Upper lobe of right lung (tissue), 1 donor: Measurements from ENCODE around the gene EN2. TPM values are rescaled to one million over a fixed set of nuclear protein-coding genes. Genes with fewer than 3 reads are reported as not detected.
"Not testable (repeated sequence)": the region's sequence is repeated elsewhere in the genome, so short reads cannot be mapped to it uniquely, and the experiment has no call there.

Source experiments
- ATAC-seq: fragments of 200-7000 bp; cut with Tn5 transposase; one replicate; pipeline ENCODE4 v1.9.1; 2020; ENCODE audit warnings: mild to moderate bottlenecking, moderate library complexity
- DNase-seq: peaks from one replicate; pipeline ENCODE4 v3.0.0-alpha.2; 2020
- H3K27ac ChIP-seq: fragments of 200-600 bp; one replicate; pipeline ENCODE4 v1.8.0; 2022
- H3K27me3 ChIP-seq: fragments of 200-600 bp; one replicate; pipeline ENCODE4 v1.8.0; 2022; ENCODE audit warnings: mild to moderate bottlenecking
- H3K36me3 ChIP-seq: fragments of 200-600 bp; one replicate; pipeline ENCODE4 v1.8.0; 2022
- H3K4me1 ChIP-seq: fragments of 200-600 bp; one replicate; pipeline ENCODE4 v1.8.0; 2022
- H3K4me3 ChIP-seq: fragments of 200-600 bp; one replicate; pipeline ENCODE4 v1.8.0; 2022; ENCODE audit warnings: mild to moderate bottlenecking
- H3K9me3 ChIP-seq: fragments of 200-600 bp; one replicate; pipeline ENCODE4 v1.8.0; 2022
- intact Hi-C: fragments of 100-400 bp; cut with DNase I; formaldehyde crosslinking; loops from one replicate; pipeline ENCODE4 v1.11.0; 2022
- total RNA-seq: library from RNA; stranded (reverse); fragmentation: NEBNext Ultra II Directional; extraction: Animal tissue kit (Norgen Biotek cat#: 25700); gene quantifications from one replicate; pipeline ENCODE4 v1.2.1, GENCODE V29; 2021
- TF ChIP-seq, protein P1 (sequence below): fragments of 200-600 bp; IDR thresholded peaks from one replicate; pipeline ENCODE4 v1.8.0; 2022; ENCODE audit warnings: antibody characterized with exemption
- donor health status: DM: no; HTN: yes; CAD: no; lungs with severe emphysema.

The EN2 gene
- total RNA-seq, 1 donor from 2014 or later = not detected

- H3K27me3 ChIP-seq = peaks cover 39% of the 10 kb centered on the region
- no peak for DNase-seq
Measured at GRCh38 chr7:155438777-155439176, 19.2 kb upstream of the EN2 start.

GRCh38 chr7:155439311-155440017 is 18.5 kb upstream of the EN2 start:
- Histone ChIP-seq H3K4me3 (no peak overlapping the region), H3K4me1 (no peaks in the 10 kb centered on the region), H3K36me3 (no peaks in the 10 kb centered on the region), H3K27me3 (peaks cover 42% of the 10 kb centered on the region), H3K27ac (no peak overlapping the region), H3K9me3 (no peaks in the 10 kb centered on the region)
- intact Hi-C loops = no loop called here
- no peak for ATAC-seq
- no peak for DNase-seq
- TF ChIP-seq, protein P1, sequence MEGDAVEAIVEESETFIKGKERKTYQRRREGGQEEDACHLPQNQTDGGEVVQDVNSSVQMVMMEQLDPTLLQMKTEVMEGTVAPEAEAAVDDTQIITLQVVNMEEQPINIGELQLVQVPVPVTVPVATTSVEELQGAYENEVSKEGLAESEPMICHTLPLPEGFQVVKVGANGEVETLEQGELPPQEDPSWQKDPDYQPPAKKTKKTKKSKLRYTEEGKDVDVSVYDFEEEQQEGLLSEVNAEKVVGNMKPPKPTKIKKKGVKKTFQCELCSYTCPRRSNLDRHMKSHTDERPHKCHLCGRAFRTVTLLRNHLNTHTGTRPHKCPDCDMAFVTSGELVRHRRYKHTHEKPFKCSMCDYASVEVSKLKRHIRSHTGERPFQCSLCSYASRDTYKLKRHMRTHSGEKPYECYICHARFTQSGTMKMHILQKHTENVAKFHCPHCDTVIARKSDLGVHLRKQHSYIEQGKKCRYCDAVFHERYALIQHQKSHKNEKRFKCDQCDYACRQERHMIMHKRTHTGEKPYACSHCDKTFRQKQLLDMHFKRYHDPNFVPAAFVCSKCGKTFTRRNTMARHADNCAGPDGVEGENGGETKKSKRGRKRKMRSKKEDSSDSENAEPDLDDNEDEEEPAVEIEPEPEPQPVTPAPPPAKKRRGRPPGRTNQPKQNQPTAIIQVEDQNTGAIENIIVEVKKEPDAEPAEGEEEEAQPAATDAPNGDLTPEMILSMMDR = no peak

More at GRCh38 chr7:155438777-155439176, 19.2 kb upstream of the EN2 start:
- no peaks in the 10 kb centered on the region for H3K4me1 ChIP-seq
- ATAC-seq = no peak
- TF ChIP-seq, protein P1 = no peak
- no peaks in the 10 kb centered on the region for H3K36me3 ChIP-seq
- H3K27ac ChIP-seq = no peak overlapping the region
- intact Hi-C loops = no loop called here
- no peak overlapping the region for H3K4me3 ChIP-seq
- H3K9me3 ChIP-seq = no peaks in the 10 kb centered on the region

- H3K4me3 ChIP-seq = no peak overlapping the region
Measured at GRCh38 chr7:155440018-155440410, 17.9 kb upstream of the EN2 start.

GRCh38 chr7:155441856-155442255 is 16.1 kb upstream of the EN2 start:
- no peak overlapping the region for H3K4me3 ChIP-seq
- TF ChIP-seq, protein P1 = no peak
- no peak overlapping the region for H3K27ac ChIP-seq
- no peak for DNase-seq
- H3K27me3 ChIP-seq = peaks cover 42% of the 10 kb centered on the region
- no peaks in the 10 kb centered on the region for H3K4me1 ChIP-seq
- no peaks in the 10 kb centered on the region for H3K9me3 ChIP-seq
- no peak for ATAC-seq
- intact Hi-C loops = no loop called here
- H3K36me3 ChIP-seq = no peaks in the 10 kb centered on the region

More at GRCh38 chr7:155440018-155440410, 17.9 kb upstream of the EN2 start:
- H3K9me3 ChIP-seq = no peaks in the 10 kb centered on the region
- H3K4me1 ChIP-seq = no peaks in the 10 kb centered on the region
- no peak overlapping the region for H3K27ac ChIP-seq
- DNase-seq (no peak), ATAC-seq (no peak)
- TF ChIP-seq, protein P1 = no peak
- H3K27me3 ChIP-seq = peaks cover 42% of the 10 kb centered on the region
- no peaks in the 10 kb centered on the region for H3K36me3 ChIP-seq
- intact Hi-C loops = no loop called here

GRCh38 chr7:155444746-155445145 is 13.2 kb upstream of the EN2 start:
- Histone ChIP-seq H3K4me3 (no peak overlapping the region), H3K4me1 (no peaks in the 10 kb centered on the region), H3K9me3 (no peaks in the 10 kb centered on the region), H3K36me3 (no peaks in the 10 kb centered on the region), H3K27me3 (peaks cover 50% of the 10 kb centered on the region), H3K27ac (no peak overlapping the region)
- TF ChIP-seq, protein P1 = no peak
- DNase-seq (no peak), ATAC-seq (no peak)
- intact Hi-C loops = no loop called here

GRCh38 chr7:155445606-155446005 is 12.3 kb upstream of the EN2 start:
- H3K27ac ChIP-seq, DNase-seq, H3K4me1 ChIP-seq, H3K4me3 ChIP-seq, H3K36me3 ChIP-seq, H3K9me3 ChIP-seq, ATAC-seq, intact Hi-C loops: not testable (repeated sequence)
- H3K27me3 ChIP-seq = peaks cover 50% of the 10 kb centered on the region
